ENCODE data around the gene HPCAL1.

- TF ChIP-seq CTCF (IDR thresholded peaks at IDR 0.05) (no peak), POLR2AphosphoS5 (IDR thresholded peaks at IDR 0.05) (no peak), EP300 (IDR thresholded peaks at IDR 0.05) (no peak), POLR2A (IDR thresholded peaks at IDR 0.05) (no peak)
These were observed 31.3 kb downstream of the HPCAL1 start for GRCh38 chr2:10333966-10334365.
